HG02885 (cell line): ENCODE results near the gene FSTL1.

Source experiments
- ATAC-seq: cut with Tn5 transposase; IDR thresholded peaks from one replicate; pipeline ENCODE4 v1.9.1; 2021; ENCODE audit warnings: mild to moderate bottlenecking; ENCODE audit not compliant: unreplicated experiment, poor library complexity

Gene FSTL1

GRCh38 chr3:120369037-120369467, 81.7 kb downstream of the FSTL1 start:
- ATAC-seq, result no peak

GRCh38 chr3:120368172-120368571, 82.6 kb downstream of the FSTL1 start:
- ATAC-seq, result peak; percentile 71

- ATAC-seq, result no peak
Observed at GRCh38 chr3:120364821-120365220, 86.0 kb downstream of the FSTL1 start.

- no peak for ATAC-seq
Observed at GRCh38 chr3:120364101-120364500, 86.7 kb downstream of the FSTL1 start.

GRCh38 chr3:120357807-120358206, 93.0 kb downstream of the FSTL1 start:
- ATAC-seq, result no peak

GRCh38 chr3:120355486-120355885, 95.3 kb downstream of the FSTL1 start:
- ATAC-seq, result peak; percentile 75

- no peak for ATAC-seq
Observed at GRCh38 chr3:120353463-120353862, 97.3 kb downstream of the FSTL1 start.

GRCh38 chr3:120352017-120352416, 98.8 kb downstream of the FSTL1 start:
- ATAC-seq, result no peak

- no peak for ATAC-seq
Observed at GRCh38 chr3:120350401-120350941, 100.3 kb downstream of the FSTL1 start.

GRCh38 chr3:120349855-120350125, 101.0 kb downstream of the FSTL1 start:
- ATAC-seq, result no peak

- ATAC-seq, result peak; percentile 87
Observed at GRCh38 chr3:120348991-120349854, 101.6 kb downstream of the FSTL1 start, which contains the start of gene LRRC58. Gene LRRC58 (minus strand): TSS chr3:120349354. CDS start chr3:120349243, 111 bp downstream.

- peak; percentile 40 for ATAC-seq
Observed at GRCh38 chr3:120348065-120348990, 102.5 kb downstream of the FSTL1 start.

GRCh38 chr3:120344349-120344748, 106.4 kb downstream of the FSTL1 start:
- no peak for ATAC-seq
